ENCODE results near the gene SSBP3.

Gene SSBP3

DNA sequence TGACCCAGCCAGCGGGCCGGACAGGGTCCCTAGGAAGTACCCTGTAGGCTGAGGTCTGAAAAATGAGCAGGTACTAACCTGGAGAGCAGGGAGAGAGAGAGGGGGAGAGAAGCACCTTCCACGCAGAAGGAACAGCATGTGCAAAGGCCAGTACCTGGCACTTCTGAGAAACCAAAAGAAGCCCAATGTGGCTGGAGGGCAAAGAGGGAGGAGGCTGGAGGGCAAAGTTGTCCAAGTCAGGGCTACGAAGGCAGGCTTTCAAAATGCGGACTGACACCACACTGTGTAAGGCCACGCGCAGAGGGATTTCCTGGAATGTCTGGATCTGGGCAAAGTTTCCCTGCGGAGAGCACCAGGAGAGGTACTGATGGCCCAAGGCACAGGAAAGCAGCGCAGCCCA, 64.4 kb downstream of the SSBP3 start:
- Histone ChIP-seq H4K20me1 (ENCODE audit: low read depth, low read length) (no peaks in the 10 kb centered on the region), H3K27ac (ENCODE audit: low read depth, low read length) (no peak overlapping the region), H2AFZ (ENCODE audit: low read depth, low read length, severe bottlenecking) (no peak overlapping the region), H3K36me3 (ENCODE audit: low read length) (no peaks in the 10 kb centered on the region), H3K79me2 (ENCODE audit: insufficient read depth, low read length) (no peaks in the 10 kb centered on the region), H3K4me2 (ENCODE audit: low read depth, low read length, poor library complexity, severe bottlenecking) (no peak overlapping the region), H3K9me3 (ENCODE audit: insufficient read depth, low read length) (no peaks in the 10 kb centered on the region), H3K9me2 (replicated peaks; ENCODE audit: insufficient read depth, low read length) (no peaks in the 10 kb centered on the region), H3F3A (ENCODE audit: insufficient read depth) (no peaks in the 10 kb centered on the region), H3K27me3 (ENCODE audit: low read length) (no peaks in the 10 kb centered on the region), H3K9ac (ENCODE audit: low read length) (no peak overlapping the region), H3K4me3 (ENCODE audit: insufficient read depth, low read length, poor library complexity, severe bottlenecking) (no peak overlapping the region)
- TF ChIP-seq EZH2phosphoT487 (conservative IDR thresholded peaks at IDR 0.05; ENCODE audit: low read length), result no peak
- TF ChIP-seq, protein P1, sequence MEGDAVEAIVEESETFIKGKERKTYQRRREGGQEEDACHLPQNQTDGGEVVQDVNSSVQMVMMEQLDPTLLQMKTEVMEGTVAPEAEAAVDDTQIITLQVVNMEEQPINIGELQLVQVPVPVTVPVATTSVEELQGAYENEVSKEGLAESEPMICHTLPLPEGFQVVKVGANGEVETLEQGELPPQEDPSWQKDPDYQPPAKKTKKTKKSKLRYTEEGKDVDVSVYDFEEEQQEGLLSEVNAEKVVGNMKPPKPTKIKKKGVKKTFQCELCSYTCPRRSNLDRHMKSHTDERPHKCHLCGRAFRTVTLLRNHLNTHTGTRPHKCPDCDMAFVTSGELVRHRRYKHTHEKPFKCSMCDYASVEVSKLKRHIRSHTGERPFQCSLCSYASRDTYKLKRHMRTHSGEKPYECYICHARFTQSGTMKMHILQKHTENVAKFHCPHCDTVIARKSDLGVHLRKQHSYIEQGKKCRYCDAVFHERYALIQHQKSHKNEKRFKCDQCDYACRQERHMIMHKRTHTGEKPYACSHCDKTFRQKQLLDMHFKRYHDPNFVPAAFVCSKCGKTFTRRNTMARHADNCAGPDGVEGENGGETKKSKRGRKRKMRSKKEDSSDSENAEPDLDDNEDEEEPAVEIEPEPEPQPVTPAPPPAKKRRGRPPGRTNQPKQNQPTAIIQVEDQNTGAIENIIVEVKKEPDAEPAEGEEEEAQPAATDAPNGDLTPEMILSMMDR (IDR thresholded peaks at IDR 0.05; ENCODE audit: insufficient read depth, low read length, poor library complexity, severe bottlenecking), result no peak

DNA sequence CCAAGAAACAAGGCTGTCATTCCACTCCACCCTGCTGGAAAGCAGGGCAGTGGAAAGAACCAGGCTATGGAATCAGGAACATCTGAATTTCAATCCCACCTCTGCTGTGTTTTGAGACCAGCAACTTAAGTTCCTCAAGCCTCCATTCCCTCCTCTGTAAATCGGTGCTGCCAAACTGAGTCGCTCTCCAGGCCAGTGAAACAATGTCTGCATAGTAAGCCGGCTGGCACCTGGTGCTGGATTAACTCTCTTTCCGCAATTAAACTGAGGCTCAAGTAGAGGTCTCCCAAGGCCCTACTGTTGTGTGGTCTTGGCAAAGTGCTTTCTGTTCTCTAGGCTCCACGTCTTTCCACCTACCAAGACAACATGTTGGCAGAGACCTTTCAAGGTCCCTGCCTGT, 65.3 kb downstream of the SSBP3 start:
- H3F3A ChIP-seq (ENCODE audit: insufficient read depth), result no peaks in the 10 kb centered on the region
- TF ChIP-seq, protein P1 (IDR thresholded peaks at IDR 0.05; ENCODE audit: insufficient read depth, low read length, poor library complexity, severe bottlenecking), result no peak
- no peak for TF ChIP-seq EZH2phosphoT487 (conservative IDR thresholded peaks at IDR 0.05; ENCODE audit: low read length)
- no peaks in the 10 kb centered on the region for H3K36me3 ChIP-seq (ENCODE audit: low read length)
- no peak overlapping the region for H3K27ac ChIP-seq (ENCODE audit: low read depth, low read length)
- no peak overlapping the region for H3K9ac ChIP-seq (ENCODE audit: low read length)
- no peaks in the 10 kb centered on the region for H3K27me3 ChIP-seq (ENCODE audit: low read length)
- H3K9me2 ChIP-seq (replicated peaks; ENCODE audit: insufficient read depth, low read length), result no peaks in the 10 kb centered on the region
- H4K20me1 ChIP-seq (ENCODE audit: low read depth, low read length), result no peaks in the 10 kb centered on the region
- H3K9me3 ChIP-seq (ENCODE audit: insufficient read depth, low read length), result no peaks in the 10 kb centered on the region
- no peak overlapping the region for H3K4me3 ChIP-seq (ENCODE audit: insufficient read depth, low read length, poor library complexity, severe bottlenecking)
- no peaks in the 10 kb centered on the region for H3K79me2 ChIP-seq (ENCODE audit: insufficient read depth, low read length)
- H3K4me2 ChIP-seq (ENCODE audit: low read depth, low read length, poor library complexity, severe bottlenecking), result no peak overlapping the region
- no peak overlapping the region for H2AFZ ChIP-seq (ENCODE audit: low read depth, low read length, severe bottlenecking)

DNA sequence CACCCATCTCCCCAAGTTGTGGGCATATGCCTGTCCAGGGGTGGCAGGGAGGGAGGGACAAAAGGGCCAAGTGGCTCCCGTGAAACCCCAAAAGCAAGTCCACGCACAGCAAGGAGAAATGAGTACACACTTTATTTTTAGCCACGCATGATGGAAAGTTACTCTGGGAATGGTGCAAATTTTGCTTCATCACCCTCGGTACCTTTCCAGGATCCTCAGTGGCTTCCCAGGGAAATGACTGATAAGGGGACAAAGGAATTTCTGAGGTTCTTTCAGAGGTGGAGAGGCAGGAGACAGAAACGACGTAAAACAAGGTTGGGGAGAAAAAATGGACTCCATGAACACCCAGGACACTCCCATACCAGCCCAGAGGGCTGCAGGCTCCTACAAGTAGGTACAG, 65.8 kb downstream of the SSBP3 start:
- no peaks in the 10 kb centered on the region for H3K9me3 ChIP-seq (ENCODE audit: insufficient read depth, low read length)
- TF ChIP-seq, protein P1 (IDR thresholded peaks at IDR 0.05; ENCODE audit: insufficient read depth, low read length, poor library complexity, severe bottlenecking), result no peak
- no peak for TF ChIP-seq EZH2phosphoT487 (conservative IDR thresholded peaks at IDR 0.05; ENCODE audit: low read length)
- no peaks in the 10 kb centered on the region for H3K79me2 ChIP-seq (ENCODE audit: insufficient read depth, low read length)
- no peak overlapping the region for H3K9ac ChIP-seq (ENCODE audit: low read length)
- no peak overlapping the region for H2AFZ ChIP-seq (ENCODE audit: low read depth, low read length, severe bottlenecking)
- no peak overlapping the region for H3K4me2 ChIP-seq (ENCODE audit: low read depth, low read length, poor library complexity, severe bottlenecking)
- no peaks in the 10 kb centered on the region for H3K27me3 ChIP-seq (ENCODE audit: low read length)
- H3F3A ChIP-seq (ENCODE audit: insufficient read depth), result no peaks in the 10 kb centered on the region
- H4K20me1 ChIP-seq (ENCODE audit: low read depth, low read length), result no peaks in the 10 kb centered on the region
- H3K4me3 ChIP-seq (ENCODE audit: insufficient read depth, low read length, poor library complexity, severe bottlenecking), result no peak overlapping the region
- no peaks in the 10 kb centered on the region for H3K9me2 ChIP-seq (replicated peaks; ENCODE audit: insufficient read depth, low read length)
- no peak overlapping the region for H3K27ac ChIP-seq (ENCODE audit: low read depth, low read length)
- no peaks in the 10 kb centered on the region for H3K36me3 ChIP-seq (ENCODE audit: low read length)
